Measurements from ENCODE around the gene ARFGAP1.

DNA sequence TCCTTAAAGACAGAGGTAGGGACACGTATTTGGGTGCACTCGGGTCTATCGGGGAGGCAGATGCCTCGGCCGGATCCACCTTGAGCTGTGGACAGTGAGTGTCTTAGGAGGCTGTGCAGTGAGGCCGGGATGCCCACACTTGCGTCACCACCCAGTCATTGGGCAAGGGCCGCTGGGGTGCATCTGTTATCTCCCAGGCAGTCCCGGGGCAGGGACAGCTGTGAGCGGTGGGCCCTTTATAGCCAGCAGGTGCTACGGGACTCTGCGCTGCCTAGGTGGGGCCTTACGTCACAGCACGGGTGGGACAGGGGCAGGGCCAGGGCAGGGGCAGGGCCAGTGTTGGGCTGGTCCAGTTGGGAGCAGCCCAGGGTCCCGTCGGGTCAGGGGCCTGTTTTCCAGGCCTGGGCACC lies 19.7 kb downstream of the ARFGAP1 start:
- TF ChIP-seq, protein P1, sequence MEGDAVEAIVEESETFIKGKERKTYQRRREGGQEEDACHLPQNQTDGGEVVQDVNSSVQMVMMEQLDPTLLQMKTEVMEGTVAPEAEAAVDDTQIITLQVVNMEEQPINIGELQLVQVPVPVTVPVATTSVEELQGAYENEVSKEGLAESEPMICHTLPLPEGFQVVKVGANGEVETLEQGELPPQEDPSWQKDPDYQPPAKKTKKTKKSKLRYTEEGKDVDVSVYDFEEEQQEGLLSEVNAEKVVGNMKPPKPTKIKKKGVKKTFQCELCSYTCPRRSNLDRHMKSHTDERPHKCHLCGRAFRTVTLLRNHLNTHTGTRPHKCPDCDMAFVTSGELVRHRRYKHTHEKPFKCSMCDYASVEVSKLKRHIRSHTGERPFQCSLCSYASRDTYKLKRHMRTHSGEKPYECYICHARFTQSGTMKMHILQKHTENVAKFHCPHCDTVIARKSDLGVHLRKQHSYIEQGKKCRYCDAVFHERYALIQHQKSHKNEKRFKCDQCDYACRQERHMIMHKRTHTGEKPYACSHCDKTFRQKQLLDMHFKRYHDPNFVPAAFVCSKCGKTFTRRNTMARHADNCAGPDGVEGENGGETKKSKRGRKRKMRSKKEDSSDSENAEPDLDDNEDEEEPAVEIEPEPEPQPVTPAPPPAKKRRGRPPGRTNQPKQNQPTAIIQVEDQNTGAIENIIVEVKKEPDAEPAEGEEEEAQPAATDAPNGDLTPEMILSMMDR (IDR thresholded peaks at IDR 0.05; ENCODE audit: low read depth, low read length, poor library complexity, severe bottlenecking) = no peak
- TF ChIP-seq EZH2phosphoT487 (IDR thresholded peaks at IDR 0.05; ENCODE audit: borderline replicate concordance, low read length) = no peak

All from DOHH2 (cell line).